Embryonic facial prominence (tissue), 1 donor: ENCODE measurements around the gene SLC23A2.
"Not testable (repeated sequence)": the region's sequence is repeated elsewhere in the genome, so short reads cannot be mapped to it uniquely, and the experiment has no call there.

Source experiments
- DNase-seq: peaks from one replicate; pipeline ENCODE4 v3.0.0-alpha.2; 2016; ENCODE audit errors: extremely low spot score

The SLC23A2 gene

GRCh38 chr20:5008759-5009158, 7.4 kb upstream of the SLC23A2 start:
- no peak for DNase-seq

GRCh38 chr20:5005326-5005725, 4.0 kb upstream of the SLC23A2 start:
- DNase-seq, result no peak

- not testable (repeated sequence) for DNase-seq
These were observed 3.5 kb upstream of the SLC23A2 start for GRCh38 chr20:5004825-5005224.

GRCh38 chr20:5003626-5004025, 2.3 kb upstream of the SLC23A2 start:
- DNase-seq, result no peak

GRCh38 chr20:5002077-5002413, 735 bp upstream of the SLC23A2 start:
- no peak for DNase-seq

- DNase-seq, result no peak
These were observed 792 bp downstream of the SLC23A2 start for GRCh38 chr20:5000263-5001173.

GRCh38 chr20:4999788-5000187, 1.5 kb downstream of the SLC23A2 start:
- no peak for DNase-seq

- DNase-seq, result no peak
These were observed 3.1 kb downstream of the SLC23A2 start for GRCh38 chr20:4998160-4998651.

- DNase-seq, result no peak
These were observed 4.1 kb downstream of the SLC23A2 start for GRCh38 chr20:4997222-4997621.

GRCh38 chr20:4989570-4989969, 11.7 kb downstream of the SLC23A2 start:
- no peak for DNase-seq

GRCh38 chr20:4987130-4987529, 14.2 kb downstream of the SLC23A2 start:
- no peak for DNase-seq

GRCh38 chr20:4985658-4986057, 15.7 kb downstream of the SLC23A2 start:
- no peak for DNase-seq

GRCh38 chr20:4982281-4982680, 19.0 kb downstream of the SLC23A2 start:
- DNase-seq, result no peak

- no peak for DNase-seq
These were observed 21.4 kb downstream of the SLC23A2 start for GRCh38 chr20:4979841-4980410.

GRCh38 chr20:4978050-4978918, 23.0 kb downstream of the SLC23A2 start:
- DNase-seq, result no peak

GRCh38 chr20:4976014-4976413, 25.3 kb downstream of the SLC23A2 start:
- DNase-seq, result not testable (repeated sequence)

- DNase-seq, result no peak
These were observed 27.8 kb downstream of the SLC23A2 start for GRCh38 chr20:4973330-4974097.

- no peak for DNase-seq
These were observed 28.6 kb downstream of the SLC23A2 start for GRCh38 chr20:4972506-4973251.

GRCh38 chr20:4971064-4971463, 30.2 kb downstream of the SLC23A2 start:
- DNase-seq, result no peak

GRCh38 chr20:4967752-4968477, 33.4 kb downstream of the SLC23A2 start:
- no peak for DNase-seq
